ENCODE measurements around the gene SHROOM3. TPM values are rescaled to one million over a fixed set of nuclear protein-coding genes. Genes with fewer than 3 reads are reported as not detected.

SHROOM3 gene
- total RNA-seq, 1 donor from 2014 or later: 192 TPM

GRCh38 chr4:76750716-76751115, 315.7 kb downstream of the SHROOM3 start:
- no peaks in the 10 kb centered on the region for H3K9me3 ChIP-seq
- H3K4me1 ChIP-seq: peaks cover 9 to 41% of the 10 kb centered on the region in 2 donors
- H3K36me3 ChIP-seq: peaks cover 16 to 21% of the 10 kb centered on the region in 2 donors
- H3K27me3 ChIP-seq: no peaks in the 10 kb centered on the region
- intact Hi-C loops (cut with DNase I): loop anchor here (5.0 to 10.0 kb wide), 2 partner anchors 58 to 556 kb away; no protein-coding TSS in a partner anchor
- TF ChIP-seq, protein P1, sequence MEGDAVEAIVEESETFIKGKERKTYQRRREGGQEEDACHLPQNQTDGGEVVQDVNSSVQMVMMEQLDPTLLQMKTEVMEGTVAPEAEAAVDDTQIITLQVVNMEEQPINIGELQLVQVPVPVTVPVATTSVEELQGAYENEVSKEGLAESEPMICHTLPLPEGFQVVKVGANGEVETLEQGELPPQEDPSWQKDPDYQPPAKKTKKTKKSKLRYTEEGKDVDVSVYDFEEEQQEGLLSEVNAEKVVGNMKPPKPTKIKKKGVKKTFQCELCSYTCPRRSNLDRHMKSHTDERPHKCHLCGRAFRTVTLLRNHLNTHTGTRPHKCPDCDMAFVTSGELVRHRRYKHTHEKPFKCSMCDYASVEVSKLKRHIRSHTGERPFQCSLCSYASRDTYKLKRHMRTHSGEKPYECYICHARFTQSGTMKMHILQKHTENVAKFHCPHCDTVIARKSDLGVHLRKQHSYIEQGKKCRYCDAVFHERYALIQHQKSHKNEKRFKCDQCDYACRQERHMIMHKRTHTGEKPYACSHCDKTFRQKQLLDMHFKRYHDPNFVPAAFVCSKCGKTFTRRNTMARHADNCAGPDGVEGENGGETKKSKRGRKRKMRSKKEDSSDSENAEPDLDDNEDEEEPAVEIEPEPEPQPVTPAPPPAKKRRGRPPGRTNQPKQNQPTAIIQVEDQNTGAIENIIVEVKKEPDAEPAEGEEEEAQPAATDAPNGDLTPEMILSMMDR (IDR thresholded peaks at IDR 0.05): no peak
- no peak for DNase-seq (ENCODE audit: low spot score in 2 of 2)
- no peak overlapping the region for H3K4me3 ChIP-seq
- H3K27ac ChIP-seq: no peak overlapping the region

DNA sequence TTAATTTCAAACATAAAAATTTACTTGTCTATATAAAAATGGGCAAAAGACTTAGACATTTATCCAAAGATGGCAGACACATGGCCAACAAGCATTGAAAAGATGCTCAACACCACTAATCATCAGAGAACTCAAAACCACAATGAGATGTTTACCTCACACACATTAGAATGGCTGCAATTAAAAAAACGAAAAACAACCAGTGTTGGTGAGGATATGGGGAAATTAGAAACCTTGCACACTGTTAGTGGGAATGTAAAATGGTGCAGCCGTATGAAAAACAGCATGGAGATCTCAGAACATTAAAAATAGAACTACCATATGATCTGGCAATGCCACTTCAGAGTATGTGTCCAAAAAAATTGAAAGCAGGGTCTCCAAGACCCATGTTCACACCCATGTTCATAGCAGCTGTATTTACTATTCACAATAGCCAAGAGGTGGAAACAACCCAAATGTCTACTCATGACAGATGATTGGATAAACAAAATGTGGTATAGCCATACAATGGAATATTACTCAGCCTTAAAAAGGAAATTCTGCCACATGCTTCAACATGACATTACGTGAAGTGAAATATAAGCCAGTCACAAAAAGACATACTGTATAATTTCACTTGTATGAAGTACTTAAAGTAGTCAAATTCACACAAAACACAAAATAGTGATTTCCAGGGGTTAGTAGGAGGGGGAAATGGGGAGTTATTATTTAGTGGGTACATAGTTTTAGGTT, 316.7 kb downstream of the SHROOM3 start:
- Histone ChIP-seq H3K27ac (peak overlapping the region in 1 of 2 donors; percentile 79), H3K27me3 (no peaks in the 10 kb centered on the region), H3K9me3 (no peaks in the 10 kb centered on the region), H3K4me1 (peaks cover 11 to 38% of the 10 kb centered on the region in 2 donors), H3K36me3 (peaks cover 25 to 27% of the 10 kb centered on the region in 2 donors), H3K4me3 (no peak overlapping the region)
- no peak for DNase-seq (ENCODE audit: low spot score in 2 of 2)
- intact Hi-C loops (cut with DNase I): loop anchor here (5.0 to 10.0 kb wide), 2 partner anchors 59 to 557 kb away; no protein-coding TSS in a partner anchor
- TF ChIP-seq, protein P1 (IDR thresholded peaks at IDR 0.05): no peak

- DNase-seq (ENCODE audit: low spot score in 2 of 2): peak in 1 of 2 donors; percentile 85
- peak overlapping the region; percentile 76 to 79 for H3K27ac ChIP-seq
- peaks cover 29 to 31% of the 10 kb centered on the region in 2 donors for H3K36me3 ChIP-seq
- no peaks in the 10 kb centered on the region for H3K27me3 ChIP-seq
- H3K9me3 ChIP-seq: no peaks in the 10 kb centered on the region
- peaks cover 13 to 40% of the 10 kb centered on the region in 2 donors for H3K4me1 ChIP-seq
- intact Hi-C loops (cut with DNase I): loop anchor here (5.0 to 10.0 kb wide), 2 partner anchors 61 to 558 kb away; no protein-coding TSS in a partner anchor
- TF ChIP-seq, protein P1 (IDR thresholded peaks at IDR 0.05): no peak
- H3K4me3 ChIP-seq: peak overlapping the region in 1 of 2 donors; percentile 39
These were observed 318.0 kb downstream of the SHROOM3 start for GRCh38 chr4:76752861-76753501.

- intact Hi-C loops (cut with DNase I): loop anchor here (2.0 to 10.0 kb wide), 3 partner anchors 62 to 559 kb away; no protein-coding TSS in a partner anchor
- H3K9me3 ChIP-seq: no peaks in the 10 kb centered on the region
- H3K27ac ChIP-seq: peak overlapping the region; percentile 76 to 79
- no peaks in the 10 kb centered on the region for H3K27me3 ChIP-seq
- peak overlapping the region in 1 of 2 donors; percentile 39 for H3K4me3 ChIP-seq
- H3K36me3 ChIP-seq: peaks cover 29 to 31% of the 10 kb centered on the region in 2 donors
- TF ChIP-seq, protein P1 (IDR thresholded peaks at IDR 0.05): no peak
- no peak for DNase-seq (ENCODE audit: low spot score in 2 of 2)
- H3K4me1 ChIP-seq: peaks cover 13 to 36% of the 10 kb centered on the region in 2 donors
These were observed 318.8 kb downstream of the SHROOM3 start for GRCh38 chr4:76753814-76754213.

DNA sequence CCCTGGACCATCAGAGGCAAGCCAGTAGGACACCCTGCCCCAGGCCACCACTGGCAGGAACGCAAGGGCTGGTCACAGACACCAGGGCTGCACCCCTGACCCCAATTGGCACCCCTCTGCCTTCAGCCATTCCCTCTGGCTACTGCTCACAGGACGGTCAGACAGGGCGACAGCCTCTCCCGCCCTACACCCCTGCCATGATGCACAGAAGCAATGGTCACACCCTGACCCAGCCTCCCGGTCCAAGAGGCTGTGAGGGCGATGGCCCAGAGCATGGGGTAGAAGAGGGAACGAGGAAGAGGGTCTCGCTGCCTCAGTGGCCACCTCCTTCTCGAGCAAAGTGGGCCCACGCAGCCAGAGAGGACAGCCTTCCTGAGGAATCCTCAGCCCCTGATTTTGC, 319.4 kb downstream of the SHROOM3 start:
- no peak overlapping the region for H3K4me3 ChIP-seq
- DNase-seq (ENCODE audit: low spot score in 2 of 2): no peak
- no peaks in the 10 kb centered on the region for H3K9me3 ChIP-seq
- peak overlapping the region; percentile 76 to 79 for H3K27ac ChIP-seq
- intact Hi-C loops (cut with DNase I): loop anchor here (2.0 to 10.0 kb wide), 3 partner anchors 62 to 560 kb away; no protein-coding TSS in a partner anchor
- H3K4me1 ChIP-seq: peaks cover 13 to 30% of the 10 kb centered on the region in 2 donors
- TF ChIP-seq, protein P1 (IDR thresholded peaks at IDR 0.05): no peak
- no peaks in the 10 kb centered on the region for H3K27me3 ChIP-seq
- H3K36me3 ChIP-seq: peaks cover 29 to 37% of the 10 kb centered on the region in 2 donors

Data from ascending aorta (tissue), 2 donors.